Right lobe of liver (tissue), 6 donors: ENCODE results near the gene HIBADH. TPM values are rescaled to one million over a fixed set of nuclear protein-coding genes. Genes with fewer than 3 reads are reported as not detected.

Experiments used
- ATAC-seq, 4 donors: fragments of 200-7000 bp; cut with Tn5 transposase; one replicate each; pipeline ENCODE4 v1.9.1; 2020; ENCODE audit warnings: mild to moderate bottlenecking in 4 of 4, moderate library complexity in 4 of 4
- DNase-seq, 3 donors: peaks; one replicate each; pipeline ENCODE4 v3.0.0-alpha.2; 2020
- H3K27ac ChIP-seq, 3 donors: fragments of 200-600 bp; one replicate each; pipeline ENCODE4 v1.8.0; 2022
- H3K27me3 ChIP-seq, 2 donors: fragments of 200-600 bp; one replicate each; pipeline ENCODE4 v1.8.0; 2022
- H3K36me3 ChIP-seq, 4 donors: fragments of 200-600 bp; sonication (generic) in 1 of 4; one replicate each; pipeline versions ENCODE4 v1.5.1 to v1.8.0; 2017 to 2022; ENCODE audit warnings: control low read depth in 1 of 4
- H3K4me1 ChIP-seq, 4 donors: fragments of 200-600 bp; sonication (generic) in 1 of 4; one replicate each; pipeline versions ENCODE4 v1.5.1 to v1.8.0; 2017 to 2022; ENCODE audit warnings: control low read depth in 1 of 4
- H3K4me3 ChIP-seq, 3 donors: fragments of 200-600 bp; one replicate each; pipeline ENCODE4 v1.8.0; 2022
- H3K9me3 ChIP-seq, 4 donors: fragments of 200-600 bp; sonication (generic) in 1 of 4; one replicate each; pipeline versions ENCODE4 v1.5.1 to v1.8.0; 2017 to 2022; ENCODE audit warnings: control low read depth in 1 of 4
- CTCF ChIP-seq, 4 donors: fragments of 200-600 bp in 3 of 4; fragments of 450-650 bp in 1 of 4; IDR thresholded peaks; one replicate each; pipeline versions ENCODE4 v1.5.1 to v1.8.0; 2016 to 2022; ENCODE audit warnings: antibody characterized with exemption in 4 of 4, mild to moderate bottlenecking in 2 of 4
- POLR2A ChIP-seq: fragments of 450-650 bp; IDR thresholded peaks from one replicate; pipeline ENCODE4 v1.6.1; 2017; ENCODE audit warnings: antibody characterized with exemption, mild to moderate bottlenecking
- WGBS: methylation state at CpG from one replicate; pipeline ENCODE4 v1.1.6; 2018; ENCODE audit warnings: low coverage, low lambda C conversion rate; ENCODE audit not compliant: insufficient coverage; ENCODE audit errors: missing lambda C conversion rate; 5-methylcytosine and 5-hydroxymethylcytosine counted together
- intact Hi-C, 2 donors: fragments of 100-400 bp; cut with DNase I; formaldehyde crosslinking; loops; one replicate each; pipeline versions ENCODE4 v1.11.2 to v1.14.1; 2022
- total RNA-seq, 6 experiments: library from RNA; depleted of rRNA in 2 of 6; stranded (reverse); fragments of >200 nt in 2 of 6; fragmentation: NEBNext Ultra II Directional in 3 of 6; extraction: Animal tissue kit (Norgen Biotek cat#: 25700) in 3 of 6; gene quantifications; one replicate each; pipeline versions ENCODE4 v1.1.0 to v1.2.4, GENCODE V29; 2016 to 2023
- donor health status: DM: no; HTN: yes; CAD: no.
- donor health status: DM: no; HTN: no; CAD: no.
- donor health status: DM: no; HTN: no; CAD: no.
- donor health status: DM: no; HTN: yes; CAD: no.
- donor health status: DM: no; HTN: yes; CAD: no.

The HIBADH gene
- total RNA-seq, 6 experiments from 2014 or later: 64.9 to 143 (median 67.2) TPM

GRCh38 chr7:27699751-27700150 is 37.1 kb upstream of the HIBADH start:
- TF ChIP-seq CTCF (IDR thresholded peaks at IDR 0.05) (no peak), POLR2A (no peak)
- DNase-seq: no peak
- WGBS: 89% methylated on average over 2 of the region's 2 CpGs
- intact Hi-C loops: no loop called here
- Histone ChIP-seq H3K4me3 (no peak overlapping the region), H3K27ac (no peak overlapping the region), H3K36me3 (no peaks in the 10 kb centered on the region), H3K4me1 (no peaks in the 10 kb centered on the region), H3K27me3 (no peaks in the 10 kb centered on the region), H3K9me3 (no peaks in the 10 kb centered on the region)
- ATAC-seq: no peak

DNA sequence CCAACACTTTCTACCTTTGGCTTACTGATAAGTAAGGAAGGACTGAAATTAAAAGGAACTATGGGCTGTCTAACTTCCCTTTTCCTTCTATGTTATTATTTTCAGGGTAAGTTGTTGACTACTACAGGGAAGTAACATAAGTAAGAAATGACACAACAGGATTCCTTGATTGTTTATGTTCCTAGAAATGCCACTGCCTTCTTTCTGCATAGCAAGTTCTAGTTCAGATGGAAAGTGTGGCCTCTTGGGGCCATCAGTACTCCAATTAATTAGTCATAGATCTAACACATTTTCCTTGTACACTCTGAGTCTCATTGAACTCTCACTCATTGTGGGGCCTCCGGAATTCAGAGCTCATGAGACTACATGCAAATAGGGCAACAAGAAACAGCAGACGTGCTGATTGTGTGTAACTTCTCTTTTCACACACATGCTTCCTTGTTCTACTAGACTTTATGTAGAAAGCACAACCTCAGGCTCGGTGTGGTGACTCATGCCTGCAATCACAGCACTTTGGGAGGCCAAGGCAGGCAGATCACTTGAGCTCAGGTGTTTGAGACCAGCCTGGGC is 35.3 kb upstream of the HIBADH start:
- Histone ChIP-seq H3K27me3 (no peaks in the 10 kb centered on the region), H3K27ac (peak overlapping the region in 1 of 3 donors; percentile 1), H3K4me1 (no peaks in the 10 kb centered on the region), H3K4me3 (no peak overlapping the region), H3K9me3 (no peaks in the 10 kb centered on the region), H3K36me3 (no peaks in the 10 kb centered on the region)
- 57% methylated on average over 3 of the region's 3 CpGs for WGBS
- DNase-seq: no peak
- ATAC-seq: peak in 3 of 4 donors; percentile 51 to 68 (median 67)
- intact Hi-C loops: no loop called here
- TF ChIP-seq POLR2A (no peak), CTCF (IDR thresholded peaks at IDR 0.05) (no peak)

GRCh38 chr7:27695096-27695495 is 32.4 kb upstream of the HIBADH start:
- Histone ChIP-seq H3K9me3 (no peaks in the 10 kb centered on the region), H3K27ac (no peak overlapping the region), H3K4me1 (no peaks in the 10 kb centered on the region), H3K27me3 (no peaks in the 10 kb centered on the region), H3K36me3 (no peaks in the 10 kb centered on the region), H3K4me3 (no peak overlapping the region)
- ATAC-seq (no peak), DNase-seq (no peak)
- TF ChIP-seq CTCF (IDR thresholded peaks at IDR 0.05) (no peak), POLR2A (no peak)
- WGBS: 75% methylated on average over 4 of the region's 4 CpGs
- intact Hi-C loops: no loop called here

DNA sequence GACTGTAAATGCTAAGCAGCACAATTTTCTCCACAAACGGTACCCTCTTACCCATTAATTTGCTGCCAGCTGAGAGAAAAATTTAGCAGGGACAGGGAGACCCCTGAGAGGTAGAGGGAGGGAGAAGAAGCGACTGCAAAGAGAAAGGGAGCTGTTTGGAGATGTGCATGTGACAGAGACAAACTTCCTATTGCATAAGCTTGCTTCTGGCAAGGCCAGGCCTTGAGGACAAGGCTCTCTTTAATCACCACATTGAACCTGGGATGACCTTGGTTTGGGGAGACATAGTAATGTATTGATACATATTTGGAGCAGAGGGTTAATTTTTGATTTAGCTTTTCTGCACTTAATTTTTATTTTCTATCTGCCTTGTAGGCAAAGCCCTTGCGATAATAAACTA is 31.1 kb upstream of the HIBADH start:
- Histone ChIP-seq H3K27me3 (no peaks in the 10 kb centered on the region), H3K4me1 (no peaks in the 10 kb centered on the region), H3K36me3 (no peaks in the 10 kb centered on the region), H3K27ac (no peak overlapping the region), H3K9me3 (no peaks in the 10 kb centered on the region), H3K4me3 (no peak overlapping the region)
- intact Hi-C loops: no loop called here
- WGBS: 57% methylated on average over 3 of the region's 3 CpGs
- no peak for TF ChIP-seq POLR2A
- TF ChIP-seq CTCF (IDR thresholded peaks at IDR 0.05): no peak
- peak; percentile 72 to 87 (median 79) for ATAC-seq
- DNase-seq: no peak

GRCh38 chr7:27690649-27691048 is 28.0 kb upstream of the HIBADH start:
- no peaks in the 10 kb centered on the region for H3K36me3 ChIP-seq
- no peaks in the 10 kb centered on the region for H3K27me3 ChIP-seq
- no peak overlapping the region for H3K27ac ChIP-seq
- no peaks in the 10 kb centered on the region for H3K4me1 ChIP-seq
- TF ChIP-seq POLR2A (no peak), CTCF (IDR thresholded peaks at IDR 0.05) (no peak)
- ATAC-seq (no peak), DNase-seq (no peak)
- no peak overlapping the region for H3K4me3 ChIP-seq
- intact Hi-C loops: no loop called here
- H3K9me3 ChIP-seq: no peaks in the 10 kb centered on the region
